Measurements from ENCODE around the gene PDGFA.

PDGFA gene

DNA sequence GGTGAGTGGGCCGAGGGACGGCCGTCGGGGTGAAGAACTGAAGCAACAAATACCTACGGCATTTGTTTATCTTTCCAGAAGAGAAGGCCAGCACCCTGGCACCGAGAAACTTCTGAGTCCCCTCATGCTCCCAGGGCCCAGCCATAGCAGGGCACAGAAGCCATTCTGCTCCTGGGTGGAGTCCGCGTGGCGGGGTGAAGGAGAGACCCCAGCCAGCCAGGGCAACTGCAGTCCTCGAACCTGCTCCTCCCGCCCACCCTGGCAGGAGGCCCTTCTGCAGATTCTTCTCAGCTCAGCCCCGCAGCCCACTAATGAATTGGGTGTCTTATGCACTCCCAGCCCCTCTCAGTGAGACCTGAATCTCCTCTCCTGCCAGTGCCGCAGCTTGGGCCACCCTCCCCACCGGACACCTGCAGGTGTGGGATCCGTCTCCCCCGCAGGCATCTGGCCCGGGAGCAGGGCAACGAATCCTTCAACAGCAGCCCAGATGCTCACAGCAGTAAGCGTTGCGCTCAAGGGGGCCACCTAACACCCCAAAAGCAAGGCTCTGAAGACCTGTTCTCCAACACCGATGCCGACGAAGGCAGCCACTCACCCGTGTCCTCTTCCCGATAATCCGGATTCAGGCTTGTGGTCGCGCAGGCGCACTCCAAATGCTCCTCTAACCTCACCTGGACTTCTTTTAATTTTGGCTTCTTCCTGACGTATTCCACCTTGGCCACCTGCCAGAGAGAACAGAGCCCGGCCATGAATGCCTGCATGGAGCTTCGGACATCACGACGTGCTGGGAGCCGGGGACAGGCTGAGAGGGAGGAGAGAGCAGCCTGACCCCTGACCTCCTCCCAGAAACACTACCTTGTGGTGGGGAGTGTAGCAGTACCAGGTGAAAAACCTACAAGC is 18.9 kb downstream of the PDGFA start:
- DNase-seq, result no peak

GRCh38 chr7:499853-500485 is 19.7 kb downstream of the PDGFA start:
- no peak for DNase-seq

DNA sequence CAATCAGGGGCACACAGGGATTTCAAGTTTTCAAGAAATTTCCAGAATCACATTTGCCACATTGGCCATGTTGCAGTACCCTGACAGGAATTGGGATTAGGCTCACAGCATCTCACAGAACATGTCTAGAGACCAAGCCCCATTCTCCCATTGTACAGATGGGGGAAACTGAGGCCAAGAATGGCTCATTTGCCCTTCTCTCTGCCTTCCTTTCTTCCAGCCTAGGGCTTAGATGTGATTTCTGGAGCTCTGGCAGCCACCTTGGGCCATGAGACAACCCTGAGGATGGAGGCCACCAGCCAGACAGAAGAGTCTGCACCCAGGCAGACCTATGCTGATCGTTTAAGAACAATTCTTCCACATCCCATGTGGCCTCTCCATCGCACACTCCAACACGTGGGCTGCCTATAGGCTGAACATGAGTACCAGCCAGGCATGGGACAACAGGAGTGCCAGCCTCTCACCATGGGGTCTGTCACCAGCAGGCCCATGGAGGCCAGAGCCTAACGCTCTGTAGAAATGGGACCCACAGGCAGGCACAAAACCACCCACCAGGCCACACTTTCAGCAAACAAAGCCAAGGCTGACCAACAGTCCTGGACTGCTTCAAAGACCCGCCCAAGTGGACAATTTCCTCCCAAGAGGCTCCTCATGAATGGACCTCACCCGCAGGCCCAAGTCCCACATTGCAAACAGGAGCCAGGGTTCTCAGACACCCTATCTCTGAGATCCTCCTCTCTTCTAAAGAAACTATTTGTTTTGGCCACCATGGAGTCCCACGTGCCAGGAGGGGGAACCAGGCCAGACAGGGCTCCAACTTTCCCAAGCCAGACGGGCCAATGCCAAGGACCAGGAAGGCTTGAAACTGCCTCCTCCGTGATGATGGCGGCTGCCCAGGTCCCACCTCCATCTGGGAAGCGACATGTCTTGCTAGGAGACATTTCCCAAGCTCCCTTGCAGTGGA is 20.7 kb downstream of the PDGFA start:
- DNase-seq, result no peak

DNA sequence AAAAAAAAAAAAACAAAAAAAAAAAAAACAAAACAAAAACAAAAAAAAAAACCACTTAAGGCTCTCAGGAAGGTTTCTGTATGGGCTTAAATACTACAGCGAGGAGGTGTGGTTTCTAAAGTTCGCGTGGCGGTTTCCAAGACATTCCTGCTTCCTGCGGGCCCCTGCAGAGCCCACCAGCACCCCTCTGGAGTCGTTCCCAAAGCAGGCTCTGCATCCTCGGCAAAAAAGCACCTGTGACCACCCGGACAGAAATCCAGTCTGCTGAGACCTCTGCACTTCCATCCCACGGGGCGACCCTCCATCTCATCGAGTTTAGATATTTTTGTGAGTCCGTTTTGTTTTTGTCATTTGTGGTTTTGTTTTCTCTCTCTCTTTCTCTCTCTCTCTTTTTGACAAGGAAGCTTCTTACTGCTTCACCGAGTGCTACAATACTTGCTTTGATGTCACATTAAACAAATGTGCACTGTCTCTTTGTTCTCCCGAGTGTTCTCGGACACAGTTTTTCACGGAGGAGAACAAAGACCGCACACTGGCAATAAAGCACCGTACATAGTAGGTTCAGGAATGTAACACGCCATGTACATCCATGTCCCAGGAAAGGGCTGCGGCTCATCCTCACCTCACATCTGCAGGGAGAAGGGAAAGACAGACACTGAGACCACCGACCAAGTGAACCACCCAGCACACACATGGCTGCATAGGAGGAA is 21.5 kb downstream of the PDGFA start:
- no peak for DNase-seq

DNA sequence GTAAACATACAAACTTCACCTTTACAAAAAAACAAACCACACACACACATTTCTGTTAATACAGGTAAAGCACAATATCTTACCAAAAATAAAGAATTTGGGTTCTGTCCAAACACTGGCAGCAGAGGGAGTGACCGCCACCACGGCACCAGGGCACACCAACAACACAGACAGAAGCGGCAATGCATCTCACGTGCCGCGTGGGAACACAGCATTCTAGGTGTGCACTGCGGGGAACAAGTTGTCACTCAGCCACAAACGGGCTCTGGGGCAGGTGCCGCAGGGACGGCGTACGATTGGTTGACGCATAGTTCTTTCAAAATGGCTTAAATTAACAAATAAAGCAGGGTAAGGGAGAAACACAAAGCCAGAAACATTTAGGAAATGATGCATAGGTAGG is 22.3 kb downstream of the PDGFA start:
- no peak for DNase-seq

- no peak for DNase-seq
These were observed 22.9 kb downstream of the PDGFA start for GRCh38 chr7:496528-497295.

DNA sequence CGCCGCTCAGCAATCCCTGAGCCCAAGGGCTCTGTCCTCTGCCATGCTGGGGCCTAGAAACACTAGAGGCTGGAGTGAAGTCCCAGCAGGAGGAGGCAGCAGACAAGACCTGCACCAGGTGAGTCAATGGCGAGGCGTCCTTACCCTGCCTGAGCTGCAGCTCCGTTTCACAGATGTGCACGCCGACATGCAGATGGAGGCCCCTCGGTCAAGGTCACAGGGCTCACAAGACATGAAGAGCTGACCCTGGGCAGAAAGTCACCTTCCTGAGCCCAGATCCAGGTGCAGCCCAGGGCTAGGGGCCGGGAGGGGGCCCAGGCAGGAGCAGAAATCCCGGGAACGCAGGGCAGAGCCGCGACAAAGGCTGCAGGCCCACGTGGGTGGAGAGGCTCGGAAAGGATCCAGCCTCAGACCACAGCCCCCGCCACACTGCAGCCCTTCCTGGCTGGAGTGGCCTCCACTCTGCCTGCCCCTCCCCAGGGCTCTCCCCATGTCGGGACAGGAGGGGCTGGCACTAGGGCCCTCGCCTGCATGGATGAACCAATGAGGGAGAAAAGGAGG is 23.8 kb downstream of the PDGFA start:
- no peak for DNase-seq

DNA sequence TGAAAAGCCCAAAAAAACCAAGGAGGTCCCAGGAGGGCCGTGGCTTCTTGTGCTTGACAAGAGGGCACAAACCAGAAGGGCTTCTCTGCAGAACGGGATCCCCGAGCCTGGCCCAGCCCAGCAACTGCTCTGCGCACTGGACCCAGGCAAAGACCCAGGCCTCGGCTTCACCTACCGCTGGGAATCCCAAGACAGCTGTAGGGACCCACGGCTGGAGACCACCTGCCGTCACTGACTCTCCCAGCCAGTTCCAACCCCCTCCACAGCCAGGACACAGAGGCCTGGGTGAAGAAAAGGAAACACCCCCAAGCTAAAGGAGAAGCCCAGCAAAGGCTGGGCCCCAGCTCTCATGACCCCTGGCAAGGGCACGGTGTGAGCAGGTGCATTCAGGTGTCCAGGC is 24.3 kb downstream of the PDGFA start:
- DNase-seq, result no peak

DNA sequence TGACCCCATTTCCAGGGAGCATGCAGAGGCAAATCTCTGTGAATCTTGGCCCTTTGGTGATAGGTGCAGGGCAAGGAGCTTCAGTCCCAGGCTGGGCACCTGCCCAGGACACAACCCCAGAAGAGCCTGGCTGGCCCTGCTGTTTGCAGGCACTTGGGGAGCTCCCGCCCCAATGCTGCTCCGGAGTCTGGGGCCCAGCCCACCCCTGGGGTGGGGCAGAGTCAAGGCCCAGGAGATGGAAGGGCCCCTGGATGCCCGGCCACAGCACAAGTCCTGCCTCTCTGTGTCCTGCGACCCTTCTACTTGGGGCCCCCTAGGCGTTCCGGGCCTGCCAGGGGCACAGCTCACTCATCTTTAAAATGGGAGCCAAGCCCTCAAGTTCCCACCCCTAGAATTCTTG is 24.7 kb downstream of the PDGFA start:
- no peak for DNase-seq

DNA sequence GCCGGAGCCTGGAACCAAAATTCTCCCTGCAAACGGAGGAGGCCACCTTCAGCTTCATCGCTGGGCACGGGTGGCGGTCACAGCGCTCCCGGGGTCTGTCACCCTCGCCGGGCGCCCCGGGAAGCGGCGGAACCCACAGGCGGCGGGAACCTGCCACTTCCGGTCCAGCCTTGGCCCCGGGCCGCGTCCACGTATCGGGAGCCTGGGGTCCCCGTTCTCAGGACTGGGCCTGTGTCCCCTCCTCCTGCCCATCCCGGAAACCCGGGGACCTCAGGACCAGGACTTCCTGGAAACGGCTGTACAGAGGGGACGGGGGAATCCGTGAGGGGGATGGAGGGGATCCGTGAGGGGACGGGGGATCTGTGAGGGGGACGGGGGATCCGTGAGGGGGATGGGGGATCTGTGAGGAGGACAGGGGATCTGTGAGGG is 25.4 kb downstream of the PDGFA start:
- DNase-seq, result no peak

- DNase-seq, result no peak
These were observed 25.9 kb downstream of the PDGFA start for GRCh38 chr7:493661-494251.

GRCh38 chr7:492714-493065 is 27.0 kb downstream of the PDGFA start:
- DNase-seq, result no peak

- no peak for DNase-seq
These were observed 27.5 kb downstream of the PDGFA start for GRCh38 chr7:491958-492713.

GRCh38 chr7:491292-491957 is 28.2 kb downstream of the PDGFA start:
- DNase-seq, result no peak

DNA sequence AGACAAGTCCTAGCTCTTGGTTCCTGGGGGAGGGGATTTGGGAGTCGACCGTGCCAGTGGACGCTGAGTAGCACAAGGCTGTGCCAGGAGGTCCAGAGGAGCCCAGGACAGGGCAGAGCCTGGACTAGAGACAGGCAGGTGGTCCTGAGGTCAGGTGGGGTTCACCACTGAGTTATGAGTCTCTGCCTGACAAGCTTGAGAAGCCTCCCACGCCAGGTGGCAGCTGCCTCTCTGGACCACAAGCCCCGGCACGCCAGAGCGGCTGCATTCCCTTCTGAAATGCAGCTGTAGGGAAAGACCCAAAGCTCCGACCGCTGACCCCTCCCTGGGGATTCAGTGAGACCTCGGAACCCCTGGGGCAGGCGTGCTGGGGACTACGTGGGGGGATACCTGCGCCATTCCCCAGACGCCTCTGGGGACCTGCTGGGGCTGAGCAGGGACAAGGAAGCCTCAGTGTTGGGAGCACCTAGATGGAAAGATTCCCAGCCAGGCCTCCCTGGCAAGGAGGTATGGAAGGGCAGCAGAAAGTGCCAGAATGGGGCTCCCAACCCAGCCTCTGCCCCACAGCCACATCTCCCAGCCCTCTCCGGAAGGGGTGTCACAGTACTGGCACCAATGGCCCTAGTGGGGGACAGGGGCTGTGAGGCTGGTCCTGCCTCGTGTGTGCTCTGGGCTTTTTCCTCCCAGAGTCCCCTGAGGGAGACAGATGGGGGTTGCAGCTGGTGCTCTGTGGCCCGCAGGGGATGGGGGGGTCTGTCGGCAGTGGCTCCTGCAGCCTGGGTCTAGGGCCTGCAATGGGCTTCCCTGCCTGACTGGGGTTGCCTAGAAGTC is 29.0 kb downstream of the PDGFA start:
- DNase-seq, result no peak

DNA sequence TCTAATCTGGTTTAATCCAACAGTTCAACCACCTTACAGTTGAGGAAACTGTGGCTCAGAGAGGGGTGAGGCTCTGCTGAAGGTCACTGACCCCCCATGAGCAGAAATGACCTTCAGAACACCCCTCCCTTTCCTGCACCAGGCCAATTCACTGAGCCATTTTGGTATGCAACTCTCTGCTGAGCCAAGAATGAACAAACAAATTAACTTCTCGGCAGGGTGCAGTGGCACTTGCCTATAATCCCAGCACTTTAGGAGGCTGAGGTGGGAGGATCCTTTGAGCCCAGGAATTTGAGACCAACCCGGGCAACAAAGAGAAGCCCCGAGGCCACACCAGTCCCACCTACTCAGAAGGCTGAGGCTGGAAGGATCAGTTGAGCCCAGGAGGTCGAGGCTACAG is 29.8 kb downstream of the PDGFA start:
- no peak for DNase-seq

- no peak for DNase-seq
These were observed 33.4 kb downstream of the PDGFA start for GRCh38 chr7:486216-486743.

Measured in NCI-H774 (cell line).